GM10266 (cell line): ENCODE measurements around the gene ARRDC2.
"Not testable (repeated sequence)": the region's sequence is repeated elsewhere in the genome, so short reads cannot be mapped to it uniquely, and the experiment has no call there.

Experiments
- DNase-seq: peaks from one replicate; pipeline ENCODE4 v3.0.0; 2012; ENCODE audit errors: extremely low spot score
- CTCF ChIP-seq: IDR thresholded peaks from 2 replicates; pipeline ENCODE4 v1.5.1; 2012; ENCODE audit warnings: mild to moderate bottlenecking, low read depth; ENCODE audit not compliant: control insufficient read depth, insufficient read depth; ENCODE audit errors: missing control alignments

Gene ARRDC2

GRCh38 chr19:17977488-17977887, 30.5 kb upstream of the ARRDC2 start:
- DNase-seq, result no peak
- TF ChIP-seq CTCF, result no peak

GRCh38 chr19:17981611-17982010, 26.4 kb upstream of the ARRDC2 start:
- no peak for TF ChIP-seq CTCF
- DNase-seq, result no peak

GRCh38 chr19:17982430-17982829, 25.5 kb upstream of the ARRDC2 start:
- DNase-seq, result no peak

GRCh38 chr19:17985037-17985818, 22.7 kb upstream of the ARRDC2 start:
- no peak for TF ChIP-seq CTCF
- no peak for DNase-seq

More at GRCh38 chr19:17982430-17982829, 25.5 kb upstream of the ARRDC2 start:
- no peak for TF ChIP-seq CTCF

- not testable (repeated sequence) for DNase-seq
These were observed 21.4 kb upstream of the ARRDC2 start for GRCh38 chr19:17986569-17986968.

- no peak for DNase-seq
- no peak for TF ChIP-seq CTCF
These were observed 19.8 kb upstream of the ARRDC2 start for GRCh38 chr19:17988161-17988560.

- no peak for DNase-seq
- TF ChIP-seq CTCF, result no peak
These were observed 18.4 kb upstream of the ARRDC2 start for GRCh38 chr19:17989425-17990094.
